Measurements from ENCODE around the gene TTC29.
"Not testable (repeated sequence)": the region's sequence is repeated elsewhere in the genome, so short reads cannot be mapped to it uniquely, and the experiment has no call there.

The TTC29 gene

GRCh38 chr4:146842876-146843275, 102.8 kb downstream of the TTC29 start:
- Histone ChIP-seq H3K36me3 (no peaks in the 10 kb centered on the region), H3K4me1 (no peaks in the 10 kb centered on the region), H3K27me3 (no peaks in the 10 kb centered on the region), H3K9me3 (no peaks in the 10 kb centered on the region), H3K4me3 (no peak overlapping the region), H3K27ac (no peak overlapping the region)
- intact Hi-C loops (cut with DNase I; ENCODE audit: low total_unique reads): no loop called here
- no peak for DNase-seq
- TF ChIP-seq CTCF (IDR thresholded peaks at IDR 0.05): no peak

GRCh38 chr4:146840731-146841130, 104.9 kb downstream of the TTC29 start:
- Histone ChIP-seq H3K4me1 (no peaks in the 10 kb centered on the region), H3K9me3 (no peaks in the 10 kb centered on the region), H3K27me3 (no peaks in the 10 kb centered on the region), H3K4me3 (no peak overlapping the region), H3K36me3 (no peaks in the 10 kb centered on the region), H3K27ac (no peak overlapping the region)
- DNase-seq: no peak
- no peak for TF ChIP-seq CTCF (IDR thresholded peaks at IDR 0.05)
- intact Hi-C loops (cut with DNase I; ENCODE audit: low total_unique reads): no loop called here

- DNase-seq: no peak
- Histone ChIP-seq H3K9me3 (no peaks in the 10 kb centered on the region), H3K4me1 (no peaks in the 10 kb centered on the region), H3K4me3 (no peak overlapping the region), H3K27me3 (no peaks in the 10 kb centered on the region), H3K36me3 (no peaks in the 10 kb centered on the region), H3K27ac (no peak overlapping the region)
- intact Hi-C loops (cut with DNase I; ENCODE audit: low total_unique reads): no loop called here
- TF ChIP-seq CTCF (IDR thresholded peaks at IDR 0.05): no peak
Measured at GRCh38 chr4:146835096-146835495, 110.6 kb downstream of the TTC29 start.

GRCh38 chr4:146834263-146835034, 111.2 kb downstream of the TTC29 start:
- Histone ChIP-seq H3K27ac (no peak overlapping the region), H3K9me3 (no peaks in the 10 kb centered on the region), H3K4me1 (no peaks in the 10 kb centered on the region), H3K4me3 (no peak overlapping the region), H3K27me3 (no peaks in the 10 kb centered on the region), H3K36me3 (no peaks in the 10 kb centered on the region)
- TF ChIP-seq CTCF (IDR thresholded peaks at IDR 0.05): no peak
- intact Hi-C loops (cut with DNase I; ENCODE audit: low total_unique reads): no loop called here
- no peak for DNase-seq

- intact Hi-C loops (cut with DNase I; ENCODE audit: low total_unique reads): no loop called here
Measured at GRCh38 chr4:146833530-146833929, 112.1 kb downstream of the TTC29 start.

GRCh38 chr4:146822980-146823379, 122.7 kb downstream of the TTC29 start:
- H3K27ac ChIP-seq; H3K4me1 ChIP-seq; H3K36me3 ChIP-seq; H3K27me3 ChIP-seq; H3K4me3 ChIP-seq; H3K9me3 ChIP-seq; DNase-seq; intact Hi-C loops (cut with DNase I; ENCODE audit: low total_unique reads): not testable (repeated sequence)

More at GRCh38 chr4:146833530-146833929, 112.1 kb downstream of the TTC29 start:
- Histone ChIP-seq H3K4me3 (no peak overlapping the region), H3K9me3 (no peaks in the 10 kb centered on the region), H3K27ac (no peak overlapping the region), H3K36me3 (no peaks in the 10 kb centered on the region), H3K27me3 (no peaks in the 10 kb centered on the region), H3K4me1 (no peaks in the 10 kb centered on the region)
- no peak for TF ChIP-seq CTCF (IDR thresholded peaks at IDR 0.05)
- DNase-seq: no peak

Data from tibial artery (tissue), 4 donors.